ENCODE measurements around the gene ENTPD8. TPM values are rescaled to one million over a fixed set of nuclear protein-coding genes. Genes with fewer than 3 reads are reported as not detected.

The ENTPD8 gene
- total RNA-seq, 4 donors from 2014 or later, result 0.57 TPM; not detected in 3

GRCh38 chr9:137457406-137458193 is 16.4 kb upstream of the ENTPD8 start:
- Histone ChIP-seq H3K27me3 (no peaks in the 10 kb centered on the region), H3K9me3 (no peaks in the 10 kb centered on the region), H3K27ac (peak overlapping the region in 3 of 4 donors; percentile 62 to 80 (median 78)), H3K4me3 (peak overlapping the region in 1 of 2 donors; percentile 74), H3K4me1 (peaks cover 0 to 86% (median 27%) of the 10 kb centered on the region in 3 donors), H3K36me3 (peaks cover 0 to 38% of the 10 kb centered on the region in 2 donors)
- WGBS, 2 donors (ENCODE audit: low coverage in 1 of 2), result no CpG with 5 or more reads among the region's 44 CpGs
- TF ChIP-seq EP300 (IDR thresholded peaks at IDR 0.05) (no peak), POLR2A (IDR thresholded peaks at IDR 0.05) (no peak), CTCF (IDR thresholded peaks at IDR 0.05) (no peak), POLR2AphosphoS5 (IDR thresholded peaks at IDR 0.05) (no peak)
- ATAC-seq, result no peak

GRCh38 chr9:137456864-137457405 is 15.8 kb upstream of the ENTPD8 start:
- no CpG with 5 or more reads among the region's 10 CpGs for WGBS, 2 donors (ENCODE audit: low coverage in 1 of 2)
- Histone ChIP-seq H3K4me1 (peaks cover 0 to 83% (median 27%) of the 10 kb centered on the region in 3 donors), H3K9me3 (no peaks in the 10 kb centered on the region), H3K27me3 (no peaks in the 10 kb centered on the region), H3K27ac (peak overlapping the region in 2 of 4 donors; percentile 62 to 80), H3K4me3 (no peak overlapping the region), H3K36me3 (peaks cover 0 to 41% of the 10 kb centered on the region in 2 donors)
- TF ChIP-seq EP300 (IDR thresholded peaks at IDR 0.05), result no peak
- TF ChIP-seq POLR2AphosphoS5 (IDR thresholded peaks at IDR 0.05), result no peak
- no peak for TF ChIP-seq CTCF (IDR thresholded peaks at IDR 0.05)
- no peak for TF ChIP-seq POLR2A (IDR thresholded peaks at IDR 0.05)
- no peak for ATAC-seq

GRCh38 chr9:137456061-137456863 is 15.1 kb upstream of the ENTPD8 start:
- no peak for ATAC-seq
- WGBS, 2 donors (ENCODE audit: low coverage in 1 of 2), result 76 to 98% methylated on average over 5 to 6 of the region's 12 CpGs

GRCh38 chr9:137455359-137455991 is 14.3 kb upstream of the ENTPD8 start:
- ATAC-seq, result no peak
- Histone ChIP-seq H3K4me3 (no peak overlapping the region), H3K27me3 (no peaks in the 10 kb centered on the region), H3K27ac (peak overlapping the region in 2 of 4 donors; percentile 77 to 79), H3K4me1 (peaks cover 0 to 72% (median 24%) of the 10 kb centered on the region in 3 donors), H3K36me3 (peaks cover 0 to 41% of the 10 kb centered on the region in 2 donors), H3K9me3 (no peaks in the 10 kb centered on the region)
- WGBS, 2 donors (ENCODE audit: low coverage in 1 of 2), result 100% methylated on average over 1 to 2 of the region's 18 CpGs
- TF ChIP-seq POLR2A (IDR thresholded peaks at IDR 0.05), result no peak
- TF ChIP-seq EP300 (IDR thresholded peaks at IDR 0.05), result no peak
- TF ChIP-seq POLR2AphosphoS5 (IDR thresholded peaks at IDR 0.05), result no peak
- no peak for TF ChIP-seq CTCF (IDR thresholded peaks at IDR 0.05)

More at GRCh38 chr9:137456061-137456863, 15.1 kb upstream of the ENTPD8 start:
- no peaks in the 10 kb centered on the region for H3K9me3 ChIP-seq
- TF ChIP-seq POLR2AphosphoS5 (IDR thresholded peaks at IDR 0.05) (no peak), CTCF (IDR thresholded peaks at IDR 0.05) (no peak), EP300 (IDR thresholded peaks at IDR 0.05) (no peak)
- H3K4me3 ChIP-seq, result no peak overlapping the region
- H3K4me1 ChIP-seq, result peaks cover 0 to 76% (median 24%) of the 10 kb centered on the region in 3 donors
- H3K36me3 ChIP-seq, result peaks cover 0 to 41% of the 10 kb centered on the region in 2 donors
- peak overlapping the region in 2 of 4 donors; percentile 62 to 80 for H3K27ac ChIP-seq
- no peaks in the 10 kb centered on the region for H3K27me3 ChIP-seq

All from gastroesophageal sphincter (tissue), 4 donors.